Measurements from ENCODE around the gene CAVIN2. TPM values are rescaled to one million over a fixed set of nuclear protein-coding genes. Genes with fewer than 3 reads are reported as not detected.

CAVIN2 gene, protein sequence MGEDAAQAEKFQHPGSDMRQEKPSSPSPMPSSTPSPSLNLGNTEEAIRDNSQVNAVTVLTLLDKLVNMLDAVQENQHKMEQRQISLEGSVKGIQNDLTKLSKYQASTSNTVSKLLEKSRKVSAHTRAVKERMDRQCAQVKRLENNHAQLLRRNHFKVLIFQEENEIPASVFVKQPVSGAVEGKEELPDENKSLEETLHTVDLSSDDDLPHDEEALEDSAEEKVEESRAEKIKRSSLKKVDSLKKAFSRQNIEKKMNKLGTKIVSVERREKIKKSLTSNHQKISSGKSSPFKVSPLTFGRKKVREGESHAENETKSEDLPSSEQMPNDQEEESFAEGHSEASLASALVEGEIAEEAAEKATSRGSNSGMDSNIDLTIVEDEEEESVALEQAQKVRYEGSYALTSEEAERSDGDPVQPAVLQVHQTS
- polyA plus RNA-seq (2013, experiment 1 of 2), result 2.3 TPM
- 3.6 TPM for polyA plus RNA-seq (2013, experiment 2 of 2)

DNA sequence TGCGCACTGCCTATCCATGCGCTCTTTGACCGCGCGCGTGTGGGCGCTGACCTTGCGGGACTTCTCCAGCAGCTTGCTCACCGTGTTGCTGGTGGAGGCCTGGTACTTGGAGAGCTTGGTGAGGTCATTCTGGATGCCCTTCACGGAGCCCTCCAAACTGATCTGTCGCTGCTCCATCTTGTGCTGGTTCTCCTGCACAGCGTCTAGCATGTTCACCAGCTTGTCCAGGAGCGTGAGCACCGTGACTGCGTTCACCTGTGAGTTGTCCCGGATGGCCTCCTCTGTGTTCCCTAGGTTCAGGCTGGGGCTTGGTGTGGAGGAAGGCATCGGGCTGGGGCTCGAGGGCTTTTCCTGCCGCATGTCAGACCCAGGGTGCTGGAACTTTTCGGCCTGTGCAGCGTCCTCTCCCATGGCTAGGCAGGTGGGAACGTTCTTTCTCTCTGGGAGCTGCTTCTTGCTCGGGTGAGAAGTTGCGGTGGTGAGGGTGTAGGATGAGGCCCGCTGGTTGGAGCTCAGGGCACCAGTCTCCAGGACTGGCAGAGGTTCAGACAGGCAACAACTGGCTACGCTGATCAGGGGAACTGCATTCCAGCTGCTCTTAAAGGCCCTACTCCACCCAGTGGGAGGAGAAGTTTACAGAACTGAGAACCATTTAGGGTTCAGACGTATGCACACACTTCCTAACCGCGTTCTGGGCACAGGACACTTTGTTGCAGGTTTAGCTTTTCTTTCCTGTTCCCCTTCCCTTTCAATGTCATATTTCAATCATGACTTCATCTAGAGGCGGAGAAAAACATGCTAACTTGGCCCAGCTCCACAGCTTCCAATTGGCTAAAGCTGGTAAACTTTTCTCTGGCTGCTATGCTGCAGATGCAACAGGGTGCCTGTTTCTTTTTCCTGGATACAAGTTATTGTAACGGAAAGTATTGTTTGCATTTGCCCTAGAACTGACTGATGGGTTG, at the start of gene CAVIN2:
CAVIN2 (minus strand) TSS at position 574 of the 962 bp plus-strand sequence; CDS start at position 411, 163 bp downstream.
- Histone ChIP-seq H3K9me3 (ENCODE audit: control insufficient read depth, low read length) (no peaks in the 10 kb centered on the region), H3K4me1 (ENCODE audit: control insufficient read depth, insufficient read depth, low read length, poor library complexity, severe bottlenecking) (peaks cover 17% of the 10 kb centered on the region), H3K27ac (ENCODE audit: low read depth, low read length, severe bottlenecking) (peak within 1 kb of the TSS; percentile 13), H3K4me3 (ENCODE audit: extremely low read depth, insufficient read depth, low read length, poor library complexity, severe bottlenecking) (no peak within 1 kb of the TSS), H3K36me3 (ENCODE audit: control insufficient read depth, insufficient read depth, low read length) (no peaks in the 10 kb centered on the region)
- 89 to 91% methylated on average over 25 to 28 of the region's 31 CpGs for WGBS, 2 experiments (ENCODE audit: insufficient coverage in 2 of 2)

DNA sequence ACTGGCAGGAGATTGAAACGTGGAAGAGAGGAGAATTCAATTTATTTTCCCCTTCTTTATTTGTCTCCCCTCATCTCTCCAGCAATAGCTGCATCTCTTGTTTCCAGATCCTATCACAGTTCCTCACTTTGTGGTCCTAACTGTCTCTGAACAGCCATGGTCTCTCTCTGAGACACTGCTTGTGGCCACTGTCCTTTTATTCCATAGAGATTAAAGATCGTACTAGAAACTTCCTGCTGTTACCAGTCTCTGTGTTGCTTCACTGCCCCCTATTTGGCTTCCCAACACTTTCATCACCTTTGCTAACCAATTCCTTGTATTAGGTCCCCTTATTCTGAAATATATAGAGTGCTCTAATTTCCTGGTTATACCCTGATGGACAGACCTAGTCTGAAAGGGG, 48.9 kb upstream of the CAVIN2 start:
- H3K9me3 ChIP-seq (ENCODE audit: control insufficient read depth, low read length), result peaks cover 6% of the 10 kb centered on the region
- no peaks in the 10 kb centered on the region for H3K4me1 ChIP-seq (ENCODE audit: control insufficient read depth, insufficient read depth, low read length, poor library complexity, severe bottlenecking)
- H3K27ac ChIP-seq (ENCODE audit: low read depth, low read length, severe bottlenecking), result no peak overlapping the region
- H3K4me3 ChIP-seq (ENCODE audit: extremely low read depth, insufficient read depth, low read length, poor library complexity, severe bottlenecking), result no peak overlapping the region
- WGBS, 2 experiments (ENCODE audit: insufficient coverage in 2 of 2), result 83 to 100% methylated on average over 2 of the region's 2 CpGs
- H3K36me3 ChIP-seq (ENCODE audit: control insufficient read depth, insufficient read depth, low read length), result no peaks in the 10 kb centered on the region

DNA sequence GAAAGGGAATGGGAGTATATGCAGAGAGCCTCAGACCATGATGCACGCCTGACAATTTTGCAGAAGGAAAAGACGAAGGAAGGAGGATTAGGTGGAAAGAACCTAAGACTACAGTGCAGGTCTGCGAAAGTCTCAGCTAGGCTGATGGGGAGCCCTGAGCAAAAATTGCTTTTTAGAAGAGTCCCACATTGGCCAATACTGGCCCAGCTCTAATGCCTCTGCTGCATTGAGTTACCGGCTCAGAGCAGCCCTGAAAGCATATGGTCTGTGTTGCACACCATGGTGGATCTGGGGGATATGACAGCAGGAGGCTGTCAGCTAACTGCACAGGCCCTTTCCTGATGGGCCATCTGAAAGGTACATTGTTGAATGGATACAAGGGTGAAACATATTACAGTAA, 48.3 kb upstream of the CAVIN2 start:
- Histone ChIP-seq H3K36me3 (ENCODE audit: control insufficient read depth, insufficient read depth, low read length) (no peaks in the 10 kb centered on the region), H3K4me3 (ENCODE audit: extremely low read depth, insufficient read depth, low read length, poor library complexity, severe bottlenecking) (no peak overlapping the region), H3K4me1 (ENCODE audit: control insufficient read depth, insufficient read depth, low read length, poor library complexity, severe bottlenecking) (no peaks in the 10 kb centered on the region), H3K9me3 (ENCODE audit: control insufficient read depth, low read length) (peaks cover 6% of the 10 kb centered on the region), H3K27ac (ENCODE audit: low read depth, low read length, severe bottlenecking) (no peak overlapping the region)
- WGBS, 2 experiments (ENCODE audit: insufficient coverage in 2 of 2), result 84 to 91% methylated on average over 4 of the region's 4 CpGs

DNA sequence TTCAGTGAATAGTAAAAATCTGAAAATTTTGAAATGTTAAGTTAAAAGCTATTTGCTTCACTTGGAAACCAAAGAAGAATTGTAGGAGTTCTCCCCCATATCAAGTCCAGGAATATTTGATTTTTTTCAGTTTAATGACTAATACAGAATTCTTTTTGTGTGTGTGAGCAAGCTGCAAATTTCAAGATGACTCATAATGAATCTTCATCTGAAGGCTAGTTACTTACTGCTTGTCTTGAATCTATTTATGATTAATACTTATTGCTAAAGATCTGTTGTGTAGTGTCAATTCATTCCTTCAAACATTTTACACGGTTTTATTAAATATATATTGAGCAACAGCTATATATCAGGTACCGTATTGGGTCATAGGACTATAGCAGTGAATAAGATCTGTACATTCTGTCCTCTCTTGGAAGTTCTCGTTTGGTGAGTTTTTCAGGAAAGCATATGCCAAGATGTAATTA, 47.8 kb upstream of the CAVIN2 start:
- Histone ChIP-seq H3K4me3 (ENCODE audit: extremely low read depth, insufficient read depth, low read length, poor library complexity, severe bottlenecking) (no peak overlapping the region), H3K9me3 (ENCODE audit: control insufficient read depth, low read length) (peaks cover 6% of the 10 kb centered on the region), H3K27ac (ENCODE audit: low read depth, low read length, severe bottlenecking) (no peak overlapping the region), H3K4me1 (ENCODE audit: control insufficient read depth, insufficient read depth, low read length, poor library complexity, severe bottlenecking) (no peaks in the 10 kb centered on the region), H3K36me3 (ENCODE audit: control insufficient read depth, insufficient read depth, low read length) (no peaks in the 10 kb centered on the region)
- 100% methylated on average over 1 of the region's 3 CpGs; no CpG with 5 or more reads in 1 of the 2 experiments for WGBS, 2 experiments (ENCODE audit: insufficient coverage in 2 of 2)

DNA sequence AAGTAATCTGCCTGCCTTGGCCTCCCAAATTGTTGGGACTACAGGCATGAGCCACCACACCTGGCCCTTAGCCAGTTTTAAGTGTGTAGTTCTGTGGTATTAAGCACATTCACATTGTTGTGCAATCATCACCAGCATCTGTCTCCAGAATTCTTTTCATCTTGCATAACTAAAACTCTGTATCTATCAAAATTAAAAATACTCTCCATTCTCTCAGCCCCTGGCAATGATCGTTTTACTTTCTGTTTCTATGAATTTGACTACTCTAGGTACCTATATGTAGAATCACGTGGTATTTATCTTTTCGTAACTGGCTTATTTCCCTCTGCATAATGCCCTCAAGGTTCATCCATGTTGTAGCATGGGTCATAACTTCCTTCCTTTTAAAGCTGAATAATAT, 45.5 kb upstream of the CAVIN2 start:
- 94 to 100% methylated on average over 2 of the region's 3 CpGs for WGBS, 2 experiments (ENCODE audit: insufficient coverage in 2 of 2)
- no peak overlapping the region for H3K27ac ChIP-seq (ENCODE audit: low read depth, low read length, severe bottlenecking)
- no peak overlapping the region for H3K4me3 ChIP-seq (ENCODE audit: extremely low read depth, insufficient read depth, low read length, poor library complexity, severe bottlenecking)
- H3K4me1 ChIP-seq (ENCODE audit: control insufficient read depth, insufficient read depth, low read length, poor library complexity, severe bottlenecking), result no peaks in the 10 kb centered on the region
- no peaks in the 10 kb centered on the region for H3K36me3 ChIP-seq (ENCODE audit: control insufficient read depth, insufficient read depth, low read length)
- peaks cover 6% of the 10 kb centered on the region for H3K9me3 ChIP-seq (ENCODE audit: control insufficient read depth, low read length)

DNA sequence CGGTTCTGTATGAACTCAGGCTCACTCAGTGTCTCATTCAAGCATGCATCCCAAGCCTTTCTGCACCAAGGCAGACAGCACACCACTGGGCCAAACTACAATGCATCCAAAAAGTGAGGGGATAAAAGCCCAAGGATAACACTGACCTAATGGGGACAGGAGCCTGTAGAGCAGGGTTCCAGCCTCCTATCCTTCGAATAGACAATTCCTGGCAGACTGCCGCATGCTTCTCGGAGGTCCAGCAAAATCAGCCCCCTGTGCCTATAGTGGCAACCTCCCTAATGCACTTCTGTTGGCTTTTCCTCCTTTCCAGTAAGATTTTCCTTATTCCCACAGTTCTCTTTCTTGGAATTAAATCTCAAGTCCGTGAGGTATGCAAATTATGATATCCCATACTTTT, 44.8 kb upstream of the CAVIN2 start:
- no peaks in the 10 kb centered on the region for H3K4me1 ChIP-seq (ENCODE audit: control insufficient read depth, insufficient read depth, low read length, poor library complexity, severe bottlenecking)
- H3K4me3 ChIP-seq (ENCODE audit: extremely low read depth, insufficient read depth, low read length, poor library complexity, severe bottlenecking), result no peak overlapping the region
- 97% methylated on average over 4 of the region's 5 CpGs for WGBS, 2 experiments (ENCODE audit: insufficient coverage in 2 of 2)
- H3K36me3 ChIP-seq (ENCODE audit: control insufficient read depth, insufficient read depth, low read length), result no peaks in the 10 kb centered on the region
- peaks cover 6% of the 10 kb centered on the region for H3K9me3 ChIP-seq (ENCODE audit: control insufficient read depth, low read length)
- H3K27ac ChIP-seq (ENCODE audit: low read depth, low read length, severe bottlenecking), result no peak overlapping the region

DNA sequence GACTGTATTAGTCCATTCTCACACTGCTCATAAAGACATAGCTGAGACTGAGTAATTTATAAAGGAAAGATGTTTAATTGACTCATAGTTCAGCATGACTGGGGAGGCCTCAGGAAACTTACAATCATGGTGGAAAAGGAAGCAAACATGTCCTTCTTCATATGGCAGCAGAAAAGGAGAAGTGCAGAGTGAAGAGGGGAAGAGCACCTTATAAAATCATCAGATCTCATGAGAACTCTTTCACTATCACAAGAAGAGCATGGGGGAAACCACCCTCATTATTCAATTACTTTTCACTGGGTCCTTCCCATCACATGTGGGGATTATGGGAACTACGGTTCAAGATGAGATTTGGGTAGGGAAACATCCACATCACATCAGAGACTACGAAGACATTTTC, 43.0 kb upstream of the CAVIN2 start:
- no CpG with 5 or more reads among the region's 2 CpGs for WGBS, 2 experiments (ENCODE audit: insufficient coverage in 2 of 2)
- no peak overlapping the region for H3K4me3 ChIP-seq (ENCODE audit: extremely low read depth, insufficient read depth, low read length, poor library complexity, severe bottlenecking)
- peaks cover 6% of the 10 kb centered on the region for H3K9me3 ChIP-seq (ENCODE audit: control insufficient read depth, low read length)
- H3K27ac ChIP-seq (ENCODE audit: low read depth, low read length, severe bottlenecking), result no peak overlapping the region
- no peaks in the 10 kb centered on the region for H3K4me1 ChIP-seq (ENCODE audit: control insufficient read depth, insufficient read depth, low read length, poor library complexity, severe bottlenecking)
- H3K36me3 ChIP-seq (ENCODE audit: control insufficient read depth, insufficient read depth, low read length), result no peaks in the 10 kb centered on the region

DNA sequence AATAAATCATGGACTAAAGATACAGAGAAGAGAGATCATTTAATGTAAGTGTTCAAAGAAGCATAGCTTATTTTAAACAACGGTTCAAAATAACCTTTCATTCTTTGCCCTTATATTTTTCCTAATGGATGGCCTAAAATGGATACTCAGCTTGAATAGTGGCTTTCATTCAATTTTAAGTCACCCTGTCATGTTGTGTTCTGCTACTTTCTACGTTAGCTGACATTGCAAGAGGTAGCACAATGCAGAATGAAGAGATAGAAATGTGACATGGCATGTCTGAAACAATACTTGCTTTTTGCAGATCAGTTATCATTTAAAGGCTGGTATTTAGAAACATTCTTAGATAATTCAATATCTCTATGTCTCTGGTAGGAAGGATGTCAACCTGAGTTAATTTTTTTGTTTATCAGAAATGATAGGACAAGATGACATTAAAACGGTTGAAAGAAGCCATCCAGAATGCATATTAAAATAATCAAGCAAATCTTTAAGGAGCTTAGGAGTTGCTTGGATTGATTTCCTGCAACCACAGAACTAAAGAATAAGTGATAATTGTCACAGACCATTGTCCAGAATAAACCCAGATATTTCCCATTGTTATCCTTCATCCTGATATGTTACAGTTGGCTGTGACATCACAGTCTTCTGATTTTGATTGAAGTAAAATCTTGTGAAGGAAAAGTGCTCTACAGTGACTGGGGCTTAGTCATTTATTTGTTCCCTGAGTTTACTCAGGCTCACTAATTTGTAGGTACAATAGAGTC, 41.7 kb upstream of the CAVIN2 start:
- Histone ChIP-seq H3K4me3 (ENCODE audit: extremely low read depth, insufficient read depth, low read length, poor library complexity, severe bottlenecking) (no peak overlapping the region), H3K9me3 (ENCODE audit: control insufficient read depth, low read length) (peaks cover 4% of the 10 kb centered on the region), H3K36me3 (ENCODE audit: control insufficient read depth, insufficient read depth, low read length) (no peaks in the 10 kb centered on the region), H3K27ac (ENCODE audit: low read depth, low read length, severe bottlenecking) (no peak overlapping the region), H3K4me1 (ENCODE audit: control insufficient read depth, insufficient read depth, low read length, poor library complexity, severe bottlenecking) (no peaks in the 10 kb centered on the region)
- 85% methylated on average over 2 of the region's 3 CpGs; no CpG with 5 or more reads in 1 of the 2 experiments for WGBS, 2 experiments (ENCODE audit: insufficient coverage in 2 of 2)

DNA sequence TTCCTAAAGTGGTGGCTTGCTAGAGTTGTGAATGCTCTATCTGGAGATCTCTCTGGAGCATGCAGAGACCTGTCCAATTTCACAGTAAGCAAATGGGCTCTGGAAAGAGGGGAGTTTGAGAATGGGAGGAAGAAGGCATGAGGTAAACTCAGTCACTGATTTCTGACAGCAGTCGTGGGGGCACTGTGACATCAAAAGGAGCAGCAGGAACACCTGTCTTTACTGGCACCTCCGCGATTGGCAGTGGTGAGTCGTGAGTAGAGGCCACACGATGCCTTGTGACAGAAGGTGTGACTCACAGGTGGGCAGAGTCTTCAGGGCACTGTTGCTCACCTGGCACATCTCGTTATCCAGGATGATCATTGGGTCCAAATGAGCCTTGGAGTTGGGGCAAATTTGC, 38.8 kb upstream of the CAVIN2 start:
- WGBS, 2 experiments (ENCODE audit: insufficient coverage in 2 of 2), result 90 to 93% methylated on average over 6 of the region's 6 CpGs
- no peak overlapping the region for H3K27ac ChIP-seq (ENCODE audit: low read depth, low read length, severe bottlenecking)

DNA sequence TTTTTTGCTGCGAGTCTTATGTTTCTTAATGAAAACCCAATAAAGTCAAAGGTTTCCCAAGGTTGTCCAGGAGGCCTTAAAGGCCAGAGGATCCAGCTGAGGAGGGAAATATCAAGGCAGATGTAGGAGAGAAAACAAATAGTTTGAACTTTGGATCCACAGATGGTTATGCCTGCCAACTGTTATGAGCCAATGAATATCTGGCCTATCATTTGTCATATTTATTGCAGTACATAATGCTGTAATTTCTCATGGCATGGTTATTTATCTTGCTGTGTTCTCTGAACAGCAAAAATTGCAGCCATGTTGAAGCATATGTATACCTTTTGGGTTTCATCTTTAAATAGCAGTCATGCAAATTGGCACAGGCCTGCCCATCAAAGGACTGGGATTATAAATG, 38.2 kb upstream of the CAVIN2 start:
- Histone ChIP-seq H3K36me3 (ENCODE audit: control insufficient read depth, insufficient read depth, low read length) (no peaks in the 10 kb centered on the region), H3K4me1 (ENCODE audit: control insufficient read depth, insufficient read depth, low read length, poor library complexity, severe bottlenecking) (no peaks in the 10 kb centered on the region), H3K27ac (ENCODE audit: low read depth, low read length, severe bottlenecking) (no peak overlapping the region), H3K4me3 (ENCODE audit: extremely low read depth, insufficient read depth, low read length, poor library complexity, severe bottlenecking) (no peak overlapping the region), H3K9me3 (ENCODE audit: control insufficient read depth, low read length) (no peaks in the 10 kb centered on the region)
- WGBS, 2 experiments (ENCODE audit: insufficient coverage in 2 of 2), result 57 to 83% methylated on average over 1 of the region's 1 CpG

More for the DNA sequence above, 38.8 kb upstream of the CAVIN2 start:
- H3K36me3 ChIP-seq (ENCODE audit: control insufficient read depth, insufficient read depth, low read length), result no peaks in the 10 kb centered on the region
- no peak overlapping the region for H3K4me3 ChIP-seq (ENCODE audit: extremely low read depth, insufficient read depth, low read length, poor library complexity, severe bottlenecking)
- no peaks in the 10 kb centered on the region for H3K9me3 ChIP-seq (ENCODE audit: control insufficient read depth, low read length)
- no peaks in the 10 kb centered on the region for H3K4me1 ChIP-seq (ENCODE audit: control insufficient read depth, insufficient read depth, low read length, poor library complexity, severe bottlenecking)

Measured in mesodermal cell (in vitro differentiated cells).